Muscle of leg (tissue), 16 donors: Measurements from ENCODE around the gene TAS2R4. TPM values are rescaled to one million over a fixed set of nuclear protein-coding genes. Genes with fewer than 3 reads are reported as not detected.

Experiments used
- DNase-seq: peaks from one replicate; pipeline ENCODE4 v3.0.0; 2013
- H3K27ac ChIP-seq: one replicate; pipeline ENCODE4 v1.5.1; 2013; ENCODE audit warnings: mild to moderate bottlenecking, low read length, control low read depth
- H3K27me3 ChIP-seq: one replicate; pipeline ENCODE4 v1.6.1; 2013; ENCODE audit warnings: low read length; ENCODE audit not compliant: control insufficient read depth, insufficient read depth
- H3K36me3 ChIP-seq: one replicate; pipeline ENCODE4 v1.6.1; 2013; ENCODE audit warnings: low read length; ENCODE audit not compliant: control insufficient read depth, insufficient read depth
- H3K4me1 ChIP-seq: one replicate; pipeline ENCODE4 v1.6.1; 2013; ENCODE audit warnings: low read length; ENCODE audit not compliant: control insufficient read depth, insufficient read depth
- H3K4me3 ChIP-seq: one replicate; pipeline ENCODE4 v1.5.1; 2013; ENCODE audit warnings: low read length, control low read depth
- H3K9me3 ChIP-seq: replicated peaks from 2 replicates; pipeline ENCODE4 v1.6.1; 2013; ENCODE audit warnings: low read depth, low read length; ENCODE audit not compliant: control insufficient read depth
- WGBS: methylation state at CpG from one replicate; pipeline ENCODE4 v1.1.5; 2013; ENCODE audit warnings: missing lambda C conversion rate; ENCODE audit not compliant: insufficient coverage; 5-methylcytosine and 5-hydroxymethylcytosine counted together
- long read RNA-seq, 11 donors: transcript quantifications; one replicate each; lab custom pipeline, GENCODE V29; 2026
- polyA plus RNA-seq, 8 donors: library from polyadenylated mRNA; unstranded; fragments of 120-200 nt; gene quantifications; one replicate each; pipeline versions ENCODE4 v1.2.1 to v1.2.3, GENCODE V29; 2013; ENCODE audit warnings: inconsistent platforms in 1 of 8, low replicate concordance in 1 of 8; ENCODE audit not compliant: insufficient read length in 8 of 8, insufficient read depth in 1 of 8
- total RNA-seq: library from RNA; stranded (reverse); fragments of 120-200 nt; gene quantifications from one replicate; pipeline ENCODE4 v1.2.4, GENCODE V29; 2013

Gene TAS2R4, protein sequence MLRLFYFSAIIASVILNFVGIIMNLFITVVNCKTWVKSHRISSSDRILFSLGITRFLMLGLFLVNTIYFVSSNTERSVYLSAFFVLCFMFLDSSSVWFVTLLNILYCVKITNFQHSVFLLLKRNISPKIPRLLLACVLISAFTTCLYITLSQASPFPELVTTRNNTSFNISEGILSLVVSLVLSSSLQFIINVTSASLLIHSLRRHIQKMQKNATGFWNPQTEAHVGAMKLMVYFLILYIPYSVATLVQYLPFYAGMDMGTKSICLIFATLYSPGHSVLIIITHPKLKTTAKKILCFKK
- total RNA-seq (1.5 TPM), polyA plus RNA-seq (1 to 10 TPM in 2 of 8 donors, under 1 TPM in 6; 0.26 to 2.2 (median 0.83) TPM)
- long read RNA-seq, donor 1, partial matches to known transcripts, result 0 of 1 reads
- long read RNA-seq, donor 1, other reads (novel, unspliced or antisense), result 0 of 1 reads
- long read RNA-seq, donor 2, result 0 reads
- long read RNA-seq, donor 3, partial matches to known transcripts, result 0 of 1 reads
- long read RNA-seq, donor 3, other reads (novel, unspliced or antisense), result 0 of 1 reads
- long read RNA-seq, donor 4, partial matches to known transcripts, result 0 of 1 reads
- long read RNA-seq, donor 4, other reads (novel, unspliced or antisense), result 0 of 1 reads
- long read RNA-seq, donor 5, partial matches to known transcripts, result 0 of 1 reads
- long read RNA-seq, donor 5, other reads (novel, unspliced or antisense), result 0 of 1 reads
- long read RNA-seq, donor 6, transcript TAS2R4-201 (1 exons, 2,378 nt), result major isoform, 7 of 7 reads
- long read RNA-seq, donor 6, partial matches to known transcripts, result 0 of 7 reads
- long read RNA-seq, donor 6, other reads (novel, unspliced or antisense), result 0 of 7 reads
- long read RNA-seq, donor 7, result 0 reads
- long read RNA-seq, donor 8, partial matches to known transcripts, result 0 of 1 reads
- long read RNA-seq, donor 8, other reads (novel, unspliced or antisense), result 0 of 1 reads
- long read RNA-seq, donor 9, partial matches to known transcripts, result 0 of 1 reads
- long read RNA-seq, donor 9, other reads (novel, unspliced or antisense), result 0 of 1 reads
- long read RNA-seq, donor 10, partial matches to known transcripts, result 0 of 1 reads
- long read RNA-seq, donor 10, other reads (novel, unspliced or antisense), result 0 of 1 reads
- long read RNA-seq, donor 11, result 0 reads

- DNase-seq, result no peak
- no peak within 1 kb of the TSS for H3K27ac ChIP-seq
- peaks cover 10% of the 10 kb centered on the region for H3K36me3 ChIP-seq
- H3K4me1 ChIP-seq, result no peaks in the 10 kb centered on the region
- H3K4me3 ChIP-seq, result no peak within 1 kb of the TSS
- H3K9me3 ChIP-seq, result no peaks in the 10 kb centered on the region
- H3K27me3 ChIP-seq, result no peaks in the 10 kb centered on the region
- WGBS, result no CpG with 5 or more reads among the region's 1 CpG
These were observed at the start of gene TAS2R4 for GRCh38 chr7:141776374-141776773. Gene TAS2R4, plus strand, starts transcription at chr7:141776674. Its CDS starts 1,815 bp downstream, at chr7:141778489.

DNA sequence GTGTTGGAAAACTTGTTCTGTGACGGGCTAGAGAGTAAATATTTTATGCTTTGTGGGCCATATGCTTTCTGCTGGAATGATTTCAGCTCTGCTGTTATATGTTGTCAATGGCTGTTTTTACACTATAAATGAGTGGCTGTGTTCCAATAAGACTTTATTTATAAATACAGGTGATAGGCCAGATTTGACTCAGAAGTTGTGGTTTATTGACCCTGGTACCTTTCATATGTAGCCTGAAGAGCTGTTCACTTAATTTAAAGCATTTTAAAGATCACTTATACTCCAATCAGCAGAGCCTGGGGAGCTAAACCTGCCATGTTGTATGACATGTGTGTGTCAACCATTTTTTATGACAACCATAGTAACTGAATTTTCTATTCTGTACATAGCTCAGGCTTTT lies 47.5 kb upstream of the TAS2R4 start:
- Histone ChIP-seq H3K9me3 (no peaks in the 10 kb centered on the region), H3K36me3 (no peaks in the 10 kb centered on the region), H3K27ac (no peak overlapping the region), H3K4me1 (no peaks in the 10 kb centered on the region), H3K4me3 (no peak overlapping the region), H3K27me3 (no peaks in the 10 kb centered on the region)
- no peak for DNase-seq
- WGBS, result no CpG with 5 or more reads among the region's 1 CpG

DNA sequence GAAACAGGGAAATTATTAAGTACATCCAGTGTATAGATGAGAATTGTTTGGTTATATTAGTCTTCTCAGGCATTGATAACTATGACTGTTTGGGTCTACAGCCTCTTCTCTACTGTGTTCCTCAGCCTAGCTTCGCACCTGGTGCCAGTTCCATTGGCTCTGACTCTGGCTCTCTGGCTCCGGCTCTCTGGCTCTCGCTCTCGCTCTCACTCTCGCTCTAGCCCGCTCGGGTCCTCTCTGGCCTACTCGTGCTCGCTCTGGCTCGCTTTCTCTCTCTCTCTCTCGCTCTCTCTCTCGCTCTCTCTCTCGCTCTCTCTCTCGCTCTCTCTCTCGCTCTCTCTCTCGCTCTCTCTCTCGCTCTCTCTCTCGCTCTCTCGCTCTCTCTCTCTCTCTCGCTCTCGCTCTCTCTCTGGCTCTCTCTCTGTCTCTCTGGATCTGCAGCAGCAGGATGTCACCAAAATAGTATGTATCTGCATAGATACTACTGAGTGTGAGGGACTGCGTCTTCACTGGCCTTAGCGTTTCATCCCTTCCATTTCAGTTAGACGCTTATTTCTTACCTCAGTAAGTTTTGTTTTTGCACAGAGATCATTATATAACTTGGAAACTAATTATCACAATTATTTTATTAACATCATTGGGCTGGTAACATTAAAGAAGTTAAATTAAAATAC lies 44.9 kb upstream of the TAS2R4 start:
- no peak overlapping the region for H3K27ac ChIP-seq
- no peak for DNase-seq
- no peaks in the 10 kb centered on the region for H3K4me1 ChIP-seq
- H3K9me3 ChIP-seq, result no peaks in the 10 kb centered on the region
- H3K36me3 ChIP-seq, result no peaks in the 10 kb centered on the region
- no peaks in the 10 kb centered on the region for H3K27me3 ChIP-seq
- WGBS, result 72% methylated on average over 10 of the region's 24 CpGs
- H3K4me3 ChIP-seq, result no peak overlapping the region

GRCh38 chr7:141737118-141737835 lies 39.2 kb upstream of the TAS2R4 start:
- Histone ChIP-seq H3K9me3 (no peaks in the 10 kb centered on the region), H3K4me1 (peaks cover 3% of the 10 kb centered on the region), H3K4me3 (peak overlapping the region; percentile 88), H3K36me3 (peaks cover 9% of the 10 kb centered on the region), H3K27me3 (no peaks in the 10 kb centered on the region), H3K27ac (peak overlapping the region; percentile 75)
- 92% methylated on average over 6 of the region's 11 CpGs for WGBS
- peak; percentile 6 for DNase-seq

- Histone ChIP-seq H3K27ac (peak within 1 kb of the TSS; percentile 88), H3K9me3 (no peaks in the 10 kb centered on the region), H3K36me3 (peaks cover 10% of the 10 kb centered on the region), H3K4me1 (peaks cover 3% of the 10 kb centered on the region), H3K4me3 (peak within 1 kb of the TSS; percentile 88), H3K27me3 (no peaks in the 10 kb centered on the region)
- DNase-seq, result peak; percentile 99
- 5% methylated on average over 29 of the region's 46 CpGs for WGBS
These were observed 38.5 kb upstream of the TAS2R4 start, which contains the start of gene SSBP1 for GRCh38 chr7:141737836-141738591. Gene SSBP1, plus strand, starts transcription at chr7:141738358. Its CDS starts 809 bp downstream, at chr7:141739167.

DNA sequence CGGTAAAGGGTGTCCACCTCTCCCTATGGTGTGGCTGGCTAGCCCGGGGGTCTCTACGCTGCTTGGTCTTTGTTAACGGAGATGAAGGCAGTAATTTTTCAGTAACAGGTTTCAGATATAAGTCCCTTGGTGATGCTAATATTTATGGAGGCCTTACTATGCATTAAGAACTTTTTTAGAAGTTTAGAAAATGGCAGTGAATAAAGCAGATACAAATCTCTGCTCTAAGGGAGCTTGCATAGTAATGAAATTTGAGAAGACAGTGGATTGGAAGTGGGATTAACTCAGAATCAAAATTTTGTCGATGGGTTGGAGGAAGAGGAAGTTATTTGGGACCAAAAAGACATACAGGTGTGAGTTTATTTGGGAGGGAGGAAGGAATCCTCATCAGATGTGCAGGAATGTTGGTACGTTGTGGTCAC lies 37.9 kb upstream of the TAS2R4 start:
- peaks cover 16% of the 10 kb centered on the region for H3K36me3 ChIP-seq
- H3K9me3 ChIP-seq, result no peaks in the 10 kb centered on the region
- peak overlapping the region; percentile 88 for H3K27ac ChIP-seq
- H3K4me3 ChIP-seq, result peak overlapping the region; percentile 88
- WGBS, result 0% methylated on average over 4 of the region's 6 CpGs
- no peaks in the 10 kb centered on the region for H3K27me3 ChIP-seq
- no peak for DNase-seq
- peaks cover 3% of the 10 kb centered on the region for H3K4me1 ChIP-seq

- H3K36me3 ChIP-seq, result peaks cover 21% of the 10 kb centered on the region
- DNase-seq, result no peak
- H3K4me3 ChIP-seq, result no peak overlapping the region
- 70% methylated on average over 1 of the region's 3 CpGs for WGBS
- H3K27ac ChIP-seq, result no peak overlapping the region
- peaks cover 3% of the 10 kb centered on the region for H3K4me1 ChIP-seq
- no peaks in the 10 kb centered on the region for H3K27me3 ChIP-seq
- H3K9me3 ChIP-seq, result no peaks in the 10 kb centered on the region
These were observed 37.2 kb upstream of the TAS2R4 start for GRCh38 chr7:141739250-141739649.

- Histone ChIP-seq H3K27me3 (no peaks in the 10 kb centered on the region), H3K4me3 (no peak overlapping the region), H3K4me1 (peaks cover 2% of the 10 kb centered on the region), H3K27ac (no peak overlapping the region), H3K36me3 (peaks cover 29% of the 10 kb centered on the region), H3K9me3 (no peaks in the 10 kb centered on the region)
- DNase-seq, result no peak
- WGBS, result no CpG with 5 or more reads among the region's 1 CpG
These were observed 34.2 kb upstream of the TAS2R4 start for GRCh38 chr7:141742229-141742628.
